Measurements from ENCODE around the gene RIMBP2.

Gene RIMBP2

GRCh38 chr12:130556486-130557055 is 159.5 kb downstream of the RIMBP2 start:
- DNase-seq (ENCODE audit: insufficient read length) = no peak
- no peak for FAIRE-seq
- no peak for TF ChIP-seq POLR2AphosphoS5 (IDR thresholded peaks at IDR 0.05; ENCODE audit: low read depth, low read length)
- TF ChIP-seq POLR2A (IDR thresholded peaks at IDR 0.05; ENCODE audit: low read depth, low read length) = no peak
- no peak for TF ChIP-seq TAF1 (IDR thresholded peaks at IDR 0.05; ENCODE audit: borderline replicate concordance, low read depth, low read length)

GRCh38 chr12:130555628-130556485 is 160.2 kb downstream of the RIMBP2 start:
- TF ChIP-seq POLR2AphosphoS5 (IDR thresholded peaks at IDR 0.05; ENCODE audit: low read depth, low read length) (no peak), POLR2A (IDR thresholded peaks at IDR 0.05; ENCODE audit: low read depth, low read length) (no peak), TAF1 (IDR thresholded peaks at IDR 0.05; ENCODE audit: borderline replicate concordance, low read depth, low read length) (no peak)
- FAIRE-seq = no peak
- DNase-seq (ENCODE audit: insufficient read length) = no peak

- FAIRE-seq (no peak), DNase-seq (ENCODE audit: insufficient read length) (no peak)
- TF ChIP-seq TAF1 (IDR thresholded peaks at IDR 0.05; ENCODE audit: borderline replicate concordance, low read depth, low read length) (no peak), POLR2AphosphoS5 (IDR thresholded peaks at IDR 0.05; ENCODE audit: low read depth, low read length) (no peak), POLR2A (IDR thresholded peaks at IDR 0.05; ENCODE audit: low read depth, low read length) (no peak)
Measured at GRCh38 chr12:130555221-130555620, 160.9 kb downstream of the RIMBP2 start.

- DNase-seq (ENCODE audit: insufficient read length) = no peak
- TF ChIP-seq TAF1 (IDR thresholded peaks at IDR 0.05; ENCODE audit: borderline replicate concordance, low read depth, low read length) (no peak), POLR2A (IDR thresholded peaks at IDR 0.05; ENCODE audit: low read depth, low read length) (no peak), POLR2AphosphoS5 (IDR thresholded peaks at IDR 0.05; ENCODE audit: low read depth, low read length) (no peak)
- FAIRE-seq = no peak
Measured at GRCh38 chr12:130552483-130552996, 163.6 kb downstream of the RIMBP2 start.

GRCh38 chr12:130549361-130549760 is 166.7 kb downstream of the RIMBP2 start:
- FAIRE-seq (no peak), DNase-seq (ENCODE audit: insufficient read length) (no peak)
- TF ChIP-seq TAF1 (IDR thresholded peaks at IDR 0.05; ENCODE audit: borderline replicate concordance, low read depth, low read length) (no peak), POLR2AphosphoS5 (IDR thresholded peaks at IDR 0.05; ENCODE audit: low read depth, low read length) (no peak), POLR2A (IDR thresholded peaks at IDR 0.05; ENCODE audit: low read depth, low read length) (no peak)

GRCh38 chr12:130547480-130548155 is 168.5 kb downstream of the RIMBP2 start:
- TF ChIP-seq POLR2AphosphoS5 (IDR thresholded peaks at IDR 0.05; ENCODE audit: low read depth, low read length) (no peak), POLR2A (IDR thresholded peaks at IDR 0.05; ENCODE audit: low read depth, low read length) (no peak), TAF1 (IDR thresholded peaks at IDR 0.05; ENCODE audit: borderline replicate concordance, low read depth, low read length) (no peak)
- no peak for DNase-seq (ENCODE audit: insufficient read length)
- no peak for FAIRE-seq

GRCh38 chr12:130546494-130546893 is 169.6 kb downstream of the RIMBP2 start:
- TF ChIP-seq POLR2AphosphoS5 (IDR thresholded peaks at IDR 0.05; ENCODE audit: low read depth, low read length) (no peak), POLR2A (IDR thresholded peaks at IDR 0.05; ENCODE audit: low read depth, low read length) (no peak), TAF1 (IDR thresholded peaks at IDR 0.05; ENCODE audit: borderline replicate concordance, low read depth, low read length) (no peak)
- FAIRE-seq (no peak), DNase-seq (ENCODE audit: insufficient read length) (no peak)

GRCh38 chr12:130545475-130545874 is 170.6 kb downstream of the RIMBP2 start:
- TF ChIP-seq POLR2A (IDR thresholded peaks at IDR 0.05; ENCODE audit: low read depth, low read length) (no peak), POLR2AphosphoS5 (IDR thresholded peaks at IDR 0.05; ENCODE audit: low read depth, low read length) (no peak), TAF1 (IDR thresholded peaks at IDR 0.05; ENCODE audit: borderline replicate concordance, low read depth, low read length) (no peak)
- DNase-seq (ENCODE audit: insufficient read length) = no peak
- no peak for FAIRE-seq

- FAIRE-seq = no peak
- DNase-seq (ENCODE audit: insufficient read length) = no peak
- TF ChIP-seq TAF1 (IDR thresholded peaks at IDR 0.05; ENCODE audit: borderline replicate concordance, low read depth, low read length) (no peak), POLR2A (IDR thresholded peaks at IDR 0.05; ENCODE audit: low read depth, low read length) (no peak), POLR2AphosphoS5 (IDR thresholded peaks at IDR 0.05; ENCODE audit: low read depth, low read length) (no peak)
Measured at GRCh38 chr12:130540376-130540775, 175.7 kb downstream of the RIMBP2 start.

- no peak for FAIRE-seq
- TF ChIP-seq POLR2A (IDR thresholded peaks at IDR 0.05; ENCODE audit: low read depth, low read length) = no peak
- no peak for TF ChIP-seq POLR2AphosphoS5 (IDR thresholded peaks at IDR 0.05; ENCODE audit: low read depth, low read length)
- no peak for TF ChIP-seq TAF1 (IDR thresholded peaks at IDR 0.05; ENCODE audit: borderline replicate concordance, low read depth, low read length)
- no peak for DNase-seq (ENCODE audit: insufficient read length)
Measured at GRCh38 chr12:130538343-130539095, 177.6 kb downstream of the RIMBP2 start.

- TF ChIP-seq TAF1 (IDR thresholded peaks at IDR 0.05; ENCODE audit: borderline replicate concordance, low read depth, low read length) (no peak), POLR2A (IDR thresholded peaks at IDR 0.05; ENCODE audit: low read depth, low read length) (no peak), POLR2AphosphoS5 (IDR thresholded peaks at IDR 0.05; ENCODE audit: low read depth, low read length) (no peak)
- DNase-seq (ENCODE audit: insufficient read length) = no peak
- no peak for FAIRE-seq
Measured at GRCh38 chr12:130537655-130538054, 178.4 kb downstream of the RIMBP2 start.

All from GM12892 (cell line).